ENCODE measurements around the gene JPH4.
"Not testable (repeated sequence)": the region's sequence is repeated elsewhere in the genome, so short reads cannot be mapped to it uniquely, and the experiment has no call there.

JPH4 gene

DNA sequence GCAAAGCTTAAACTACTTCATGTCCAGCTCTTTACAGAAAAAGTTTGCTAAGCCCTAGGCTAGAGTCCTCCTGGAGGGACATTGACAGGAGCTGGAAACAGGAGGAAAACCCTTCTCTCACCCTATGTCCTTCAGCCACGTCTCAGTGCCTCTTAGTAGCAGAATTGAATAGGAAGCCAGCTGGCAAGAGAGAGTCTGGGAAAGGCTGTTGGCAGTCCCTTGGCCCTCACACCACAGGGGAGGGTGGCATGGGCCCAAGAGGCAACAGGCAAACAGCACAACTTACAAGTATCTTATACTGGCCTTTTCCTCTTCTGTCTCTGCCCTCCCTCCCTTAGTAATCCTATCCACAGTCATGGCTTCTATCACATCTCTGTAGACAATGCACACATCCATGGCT, 29.9 kb upstream of the JPH4 start:
- DNase-seq = no peak

DNA sequence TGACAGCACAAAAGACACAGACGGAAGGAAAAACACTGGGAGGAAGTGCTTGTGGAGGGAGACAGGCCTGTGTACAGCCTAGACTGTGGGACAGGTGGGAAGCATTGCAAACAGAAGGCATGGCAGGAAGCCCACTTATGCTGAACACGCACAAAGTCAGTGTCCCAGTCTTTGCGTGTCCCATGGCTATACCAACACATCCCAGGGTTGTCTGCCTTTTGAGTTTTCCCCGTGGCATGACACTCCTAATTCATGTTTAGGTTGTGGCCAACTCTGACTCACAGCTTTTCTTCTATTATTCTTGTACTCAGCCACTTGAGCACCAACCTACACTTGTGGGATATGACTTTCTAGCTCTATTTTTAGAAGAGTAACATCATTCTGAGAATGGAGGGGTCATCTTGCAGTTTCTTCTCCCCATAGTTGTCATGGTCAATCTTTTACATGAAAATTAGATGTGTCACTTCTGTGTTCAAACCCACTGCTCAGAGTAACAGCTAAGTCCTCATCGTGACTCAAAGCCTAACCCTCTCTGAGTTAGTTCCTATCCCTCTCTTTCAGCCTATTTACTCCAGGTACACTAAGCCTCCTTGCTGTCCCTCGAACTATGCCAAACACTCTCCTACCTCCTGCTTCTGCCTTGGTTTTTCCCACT, 27.5 kb upstream of the JPH4 start:
- DNase-seq = no peak

DNA sequence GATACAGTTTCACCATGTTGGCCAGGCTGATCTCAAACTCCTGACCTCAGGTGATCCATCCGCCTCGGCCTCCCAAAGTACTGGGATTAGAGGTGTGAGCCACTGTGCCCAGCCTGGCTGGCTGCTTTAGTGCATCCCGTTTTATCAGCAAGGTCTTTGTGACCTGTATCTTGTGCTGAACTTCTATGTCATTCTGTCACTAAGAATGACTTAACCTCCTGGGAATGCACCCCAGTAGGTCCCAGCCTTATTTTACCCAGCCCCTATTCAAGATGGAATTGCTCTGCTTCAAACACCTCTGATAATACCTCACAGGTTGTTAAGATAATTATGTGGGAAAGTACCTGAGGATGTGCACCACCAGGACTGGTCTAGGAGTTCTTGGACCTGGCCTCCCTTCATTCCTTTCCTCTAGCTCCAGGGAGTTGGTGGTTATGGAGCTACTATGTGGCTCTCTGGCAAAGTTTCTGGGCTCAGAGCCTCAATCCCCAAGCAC, 26.1 kb upstream of the JPH4 start:
- DNase-seq = no peak

DNA sequence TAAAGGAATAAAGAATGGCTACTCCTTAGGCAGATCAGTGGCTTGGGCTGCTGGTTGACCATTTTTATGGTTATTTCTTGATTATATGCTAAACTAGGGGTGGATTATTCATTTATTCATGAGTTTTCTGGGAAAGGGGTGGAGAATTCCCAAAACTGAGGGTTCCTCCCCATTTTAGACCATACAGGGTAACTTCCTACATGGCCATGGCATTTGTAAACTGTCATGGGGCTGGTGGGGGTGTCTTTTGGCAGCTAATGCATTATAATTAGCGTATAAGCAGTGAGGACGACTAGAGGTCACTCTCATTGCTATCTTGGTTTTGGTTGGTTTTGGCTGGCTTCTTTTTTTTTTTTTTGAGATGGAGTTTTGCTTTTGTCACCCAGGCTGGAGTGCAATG, 25.6 kb upstream of the JPH4 start:
- DNase-seq = no peak

DNA sequence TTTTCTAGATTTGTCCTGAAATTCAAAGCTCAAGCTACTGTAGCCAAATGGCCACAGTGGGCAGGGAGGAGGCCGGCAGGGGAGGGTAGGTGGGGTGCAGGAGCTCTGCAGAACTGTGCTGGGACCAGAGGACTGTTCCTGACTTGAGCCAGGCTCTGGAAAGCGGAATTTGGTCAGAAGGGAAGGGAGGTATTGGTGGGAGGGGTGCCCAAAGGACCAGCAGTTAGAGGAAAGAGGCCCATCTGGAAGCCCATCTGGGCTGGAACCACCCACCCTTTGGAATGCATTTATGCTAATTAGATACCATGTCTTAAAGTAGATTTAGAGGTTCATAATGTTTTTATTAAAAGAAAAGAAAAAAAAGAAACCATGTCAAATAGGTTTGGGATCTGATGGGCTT, 24.5 kb upstream of the JPH4 start:
- DNase-seq = no peak

DNA sequence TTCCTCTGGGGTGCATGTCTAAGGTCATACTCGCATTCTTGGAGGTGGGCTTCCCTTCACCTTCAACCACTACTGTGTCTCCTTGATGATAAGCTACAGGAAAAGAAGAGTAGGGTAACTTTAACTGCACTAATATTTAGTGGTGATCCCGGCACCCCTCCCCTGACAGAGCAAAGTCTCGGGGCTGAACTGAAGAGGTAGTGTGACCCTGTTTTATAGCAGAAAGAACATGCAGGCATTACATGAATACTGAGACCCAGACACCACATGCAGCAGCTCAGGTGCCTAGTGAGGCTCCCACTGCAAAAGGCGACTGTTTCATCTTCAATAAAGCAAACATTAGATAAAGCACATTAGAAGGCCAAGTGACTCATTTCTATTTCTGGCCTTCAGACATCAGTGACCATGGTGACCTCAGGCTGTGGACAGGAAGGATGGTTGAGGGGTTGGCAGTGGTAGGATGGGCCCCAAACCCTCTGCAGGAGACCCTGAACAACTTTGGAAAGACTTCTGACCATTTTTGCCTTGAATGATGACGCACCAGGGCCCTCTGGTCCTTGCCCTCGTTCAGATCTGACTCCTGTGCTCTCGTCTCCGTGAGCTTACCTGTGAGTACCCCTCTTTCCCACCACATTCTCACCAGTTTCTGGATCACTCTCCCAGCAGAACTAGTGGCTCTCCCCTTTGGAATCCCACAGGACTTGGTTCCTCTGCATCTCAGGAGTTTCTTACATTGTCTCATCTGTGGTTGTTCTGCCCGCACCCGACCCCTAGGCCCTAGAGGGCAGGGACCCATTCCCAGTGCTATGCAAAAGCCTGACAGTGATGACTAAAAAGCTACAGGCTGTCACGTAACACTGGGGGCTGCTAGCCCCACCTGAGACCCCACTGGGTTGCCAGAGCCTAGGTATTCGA, 23.8 kb upstream of the JPH4 start:
- DNase-seq = no peak

DNA sequence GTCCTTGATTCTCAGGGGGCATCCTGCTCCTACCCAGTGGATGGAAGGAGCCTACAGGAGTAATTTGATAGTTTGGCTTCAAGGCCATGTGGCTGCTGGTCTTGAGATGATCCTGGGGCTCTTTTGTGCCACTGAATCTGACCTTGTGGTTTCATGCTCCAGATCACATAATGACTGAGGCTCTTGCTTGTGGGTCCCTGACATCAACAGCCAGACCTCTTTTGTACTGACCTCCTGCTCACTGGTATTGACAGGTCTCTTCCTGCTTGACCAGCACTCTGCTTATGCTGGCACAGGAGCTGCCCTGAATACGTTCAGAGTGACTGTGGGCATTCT, 23.2 kb upstream of the JPH4 start:
- DNase-seq = no peak

DNA sequence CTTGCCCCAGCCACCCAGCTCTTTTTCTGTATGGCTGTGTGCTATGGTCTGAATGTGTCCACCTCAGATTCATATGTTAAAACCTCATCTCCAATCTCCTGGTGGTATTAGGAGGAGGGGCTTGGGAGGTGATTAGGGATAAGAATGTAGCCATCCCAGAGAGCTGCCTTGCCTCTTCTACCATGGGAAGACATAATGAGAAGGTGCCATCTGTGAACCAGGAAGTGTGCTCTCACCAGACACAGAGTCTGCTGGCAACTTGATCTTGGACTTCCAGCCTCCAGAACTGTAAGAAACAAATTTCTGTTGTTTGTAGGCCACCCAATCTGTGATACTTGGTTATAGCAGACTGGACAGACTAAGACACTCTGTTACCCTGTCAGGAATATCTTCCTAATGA, 22.8 kb upstream of the JPH4 start:
- no peak for DNase-seq

DNA sequence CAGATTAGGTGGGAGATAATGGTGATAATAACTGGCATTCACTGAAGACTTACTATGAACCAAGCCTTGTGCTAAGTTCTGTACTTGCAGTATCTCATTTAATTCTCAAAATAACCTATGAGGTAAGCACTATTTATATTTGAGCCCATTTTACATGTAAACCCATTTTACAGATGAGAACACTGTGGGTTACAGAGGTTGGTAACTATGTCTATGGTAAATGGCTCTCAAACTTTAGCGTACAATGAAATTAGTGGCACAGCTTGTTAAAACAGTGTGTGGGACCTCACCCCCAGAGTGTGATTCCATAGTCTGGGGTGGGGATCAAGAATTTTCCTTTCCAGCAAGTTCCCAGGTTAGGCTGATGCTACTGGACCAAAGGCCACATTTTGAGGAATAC, 22.2 kb upstream of the JPH4 start:
- no peak for DNase-seq

DNA sequence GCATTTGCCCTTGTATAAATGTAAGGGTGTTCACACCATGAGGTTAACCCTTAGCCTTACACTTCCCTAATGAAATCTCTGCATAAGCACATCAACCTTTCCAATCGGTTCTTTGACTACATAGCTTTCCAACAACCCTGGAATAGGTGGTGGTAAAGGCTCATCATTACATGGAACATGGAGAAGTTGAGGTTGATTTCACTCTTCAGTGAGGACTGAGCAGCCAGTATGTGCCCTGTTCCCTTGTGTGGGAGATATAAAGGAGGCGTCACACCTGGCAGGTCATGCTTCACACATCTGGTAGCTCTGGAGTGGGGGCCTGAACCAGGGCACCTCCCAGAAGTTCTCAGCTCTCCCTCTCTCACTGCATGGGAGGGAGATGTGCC, 21.7 kb upstream of the JPH4 start:
- DNase-seq = no peak

DNA sequence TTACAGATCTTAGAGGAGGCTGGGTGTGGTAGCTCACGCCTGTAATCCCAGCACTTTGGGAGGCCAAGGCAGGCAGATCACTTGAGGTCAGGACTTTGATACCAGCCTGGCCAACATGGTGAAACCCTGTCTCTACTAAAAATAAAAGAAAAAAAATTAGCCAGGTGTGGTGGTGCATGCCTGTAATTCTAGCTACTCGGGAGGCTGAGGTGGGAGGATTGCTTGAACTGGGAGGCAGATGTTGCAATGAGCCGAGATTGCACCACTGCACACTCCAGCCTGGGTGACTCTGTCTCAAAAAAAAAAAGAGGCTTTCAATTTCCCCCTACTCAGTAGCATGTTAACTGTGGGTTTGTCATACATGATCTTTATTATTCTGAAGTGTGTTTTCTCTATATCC, 15.6 kb upstream of the JPH4 start:
- not testable (repeated sequence) for DNase-seq

DNA sequence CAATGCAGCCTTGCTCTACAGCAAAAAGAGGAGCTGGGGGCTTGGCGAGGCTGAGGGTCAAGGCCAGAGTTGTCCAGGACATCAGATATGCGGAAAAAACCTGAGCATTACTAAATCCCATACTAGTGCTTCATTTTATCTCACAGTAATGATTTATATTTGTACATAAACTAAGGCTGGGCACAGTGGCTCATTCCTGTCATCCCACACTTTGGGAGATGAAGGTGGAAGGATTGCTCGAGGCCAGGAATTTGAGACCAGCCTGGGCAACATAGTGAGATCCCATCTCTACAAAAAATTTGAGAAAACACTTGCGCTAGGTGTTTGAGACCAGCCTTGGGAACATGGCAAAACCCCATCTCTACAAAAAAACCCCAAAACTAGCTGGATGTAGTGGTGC, 11.6 kb upstream of the JPH4 start:
- DNase-seq = no peak

DNA sequence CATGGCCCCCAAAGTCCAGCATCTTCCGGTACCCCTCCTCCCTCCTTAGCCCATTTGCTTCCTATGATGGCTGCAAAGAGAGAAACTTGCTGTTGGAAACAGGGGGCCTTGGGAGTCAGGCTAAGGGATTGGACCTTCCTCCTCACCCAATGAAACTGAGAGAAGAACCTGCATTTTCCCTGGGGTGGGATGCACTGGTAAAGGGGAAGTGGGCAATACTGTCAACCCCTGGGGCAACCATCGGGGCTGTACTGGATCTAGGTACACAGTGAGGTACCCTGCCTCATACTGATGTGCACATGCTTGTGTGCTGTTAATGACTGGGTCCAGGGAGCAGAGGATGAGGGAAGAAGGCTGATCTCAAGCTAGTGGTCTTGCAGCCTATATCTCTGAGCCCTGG, 11.0 kb upstream of the JPH4 start:
- no peak for DNase-seq

DNA sequence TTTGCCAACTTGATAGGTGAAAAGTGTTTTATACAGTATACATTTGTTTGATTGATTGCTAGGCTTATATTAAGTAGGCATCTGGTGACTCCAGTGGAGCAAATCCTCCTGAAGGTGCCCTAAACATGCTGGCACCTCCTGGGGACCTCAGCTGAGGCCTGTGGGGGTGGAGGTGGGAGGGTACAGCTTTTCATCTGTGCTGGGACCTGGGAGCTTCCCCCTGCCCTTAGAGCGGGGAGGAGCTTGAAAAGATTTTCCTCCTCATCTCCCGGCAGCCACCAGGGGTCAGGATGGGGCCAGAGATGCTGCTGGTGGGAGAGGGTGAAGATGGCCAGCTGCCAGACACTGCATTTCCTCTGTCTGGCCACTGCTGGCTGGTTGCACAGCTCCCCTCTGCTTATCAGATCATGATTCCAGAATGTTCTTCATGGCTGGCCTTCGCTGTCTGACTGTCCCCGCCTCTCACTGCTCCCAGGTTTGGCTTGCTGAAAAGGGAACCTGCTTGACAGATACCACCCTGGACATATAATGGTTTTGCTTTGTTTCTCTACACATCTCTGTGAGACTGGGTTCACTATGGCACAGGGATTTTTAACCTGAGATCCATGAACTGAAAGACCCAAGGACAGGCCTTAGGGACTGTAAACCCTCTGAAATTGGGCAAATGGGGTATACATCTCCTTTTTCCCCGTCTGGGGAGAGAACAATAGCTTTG, 10.5 kb upstream of the JPH4 start:
- peak; percentile 74 for DNase-seq

DNA sequence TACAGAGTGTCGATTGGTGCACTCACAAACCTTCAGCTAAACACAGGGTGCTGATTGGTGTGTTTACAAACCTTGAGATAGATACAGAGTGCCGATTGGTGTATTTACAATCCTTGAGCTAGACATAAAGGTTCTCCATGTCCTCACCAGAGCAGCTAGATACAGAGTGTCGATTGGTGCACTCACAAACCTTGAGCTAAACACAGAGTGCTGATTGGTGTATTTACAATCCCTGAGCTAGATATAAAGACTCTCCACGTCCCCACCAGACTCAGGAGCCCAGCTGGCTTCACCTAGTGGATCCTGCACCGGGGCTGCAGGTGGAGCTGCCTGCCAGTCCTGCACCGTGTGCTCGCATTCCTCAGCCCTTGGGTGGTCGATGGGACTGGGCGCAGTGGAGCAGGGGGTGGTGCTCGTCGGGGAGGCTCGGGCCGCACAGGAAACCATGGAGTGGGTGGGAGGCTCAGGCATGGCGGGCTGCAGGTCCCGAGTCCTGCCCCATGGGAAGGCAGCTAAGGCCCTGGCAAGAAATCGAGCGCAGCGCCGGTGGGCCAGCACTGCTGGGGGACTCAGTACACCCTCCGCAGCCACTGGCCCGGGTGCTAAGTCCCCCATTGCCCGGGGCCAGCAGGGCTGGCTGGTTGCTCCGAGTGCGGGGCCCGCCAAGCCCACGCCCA, 6.1 kb upstream of the JPH4 start:
- not testable (repeated sequence) for DNase-seq

DNA sequence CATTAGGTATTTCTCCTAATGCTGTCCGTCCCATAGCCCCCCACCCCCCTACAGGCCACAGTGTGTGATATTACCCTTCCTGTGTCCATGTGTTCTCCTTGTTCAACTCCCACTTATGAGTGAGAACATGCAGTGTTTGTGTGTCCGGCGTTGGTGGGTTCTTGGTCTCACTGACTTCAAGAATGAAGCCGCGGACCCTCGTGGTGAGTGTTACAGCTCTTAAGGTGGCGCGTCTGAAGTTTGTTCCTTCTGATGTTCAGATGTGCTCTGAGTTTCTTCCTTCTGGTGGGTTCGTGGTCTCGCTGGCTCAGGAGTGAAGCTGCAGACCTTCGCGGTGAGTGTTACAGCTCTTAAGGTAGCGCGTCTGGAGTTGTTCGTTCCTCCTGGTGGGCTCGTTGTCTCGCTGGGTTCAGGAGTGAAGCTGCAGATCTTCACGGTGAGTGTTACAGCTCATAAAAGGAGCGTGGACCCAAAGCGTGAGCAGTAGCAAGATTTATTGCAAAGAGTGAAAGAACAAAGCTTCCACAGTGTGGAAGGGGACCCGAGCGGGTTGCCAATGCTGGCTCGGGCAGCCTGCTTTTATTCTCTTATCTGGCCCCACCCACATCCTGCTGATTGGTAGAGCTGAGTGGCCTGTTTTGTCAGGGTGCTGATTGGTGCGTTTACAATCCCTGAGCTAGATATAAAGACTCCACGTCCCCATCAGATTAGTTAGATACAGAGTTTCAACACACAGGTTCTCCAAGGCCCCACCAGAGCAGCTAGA, 5.4 kb upstream of the JPH4 start:
- DNase-seq = not testable (repeated sequence)

DNA sequence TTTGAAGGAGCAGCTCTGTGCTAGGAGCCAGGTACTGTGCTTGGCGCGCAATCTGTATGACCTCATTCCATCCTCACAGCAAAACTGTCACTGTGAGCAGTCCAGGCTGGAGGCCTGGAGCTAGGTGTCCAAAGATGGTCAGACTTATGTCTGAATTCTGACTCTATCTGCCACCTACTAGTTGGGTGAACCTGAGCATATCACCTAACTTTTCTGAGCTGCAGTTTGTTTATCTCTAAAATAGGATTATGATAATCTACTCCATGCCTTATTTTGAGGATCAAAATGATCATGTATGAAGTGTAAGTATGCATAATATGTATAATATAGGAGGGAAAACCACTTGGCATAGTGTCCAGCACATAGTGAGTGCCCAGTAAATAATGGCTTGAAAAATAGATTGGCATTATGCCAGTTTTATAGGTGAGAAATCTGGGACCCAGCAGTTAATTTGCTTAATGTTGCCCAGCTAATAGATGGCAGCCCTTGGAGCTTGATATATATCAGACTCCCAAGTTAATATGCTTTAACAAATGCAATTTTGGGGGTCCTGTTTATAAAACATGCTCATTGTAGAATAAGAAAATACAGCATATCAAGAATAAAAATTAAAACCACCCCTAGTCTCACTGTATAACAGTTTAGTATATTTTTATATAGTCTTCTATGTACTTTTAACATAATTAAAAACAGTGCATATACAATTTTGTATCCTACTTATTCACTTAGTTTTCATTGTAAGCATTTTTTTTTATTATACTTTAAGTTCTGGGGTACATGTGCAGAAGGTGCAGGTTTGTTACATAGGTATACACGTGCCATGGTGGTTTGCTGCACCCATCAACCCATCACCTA, 4.5 kb upstream of the JPH4 start:
- DNase-seq = no peak

DNA sequence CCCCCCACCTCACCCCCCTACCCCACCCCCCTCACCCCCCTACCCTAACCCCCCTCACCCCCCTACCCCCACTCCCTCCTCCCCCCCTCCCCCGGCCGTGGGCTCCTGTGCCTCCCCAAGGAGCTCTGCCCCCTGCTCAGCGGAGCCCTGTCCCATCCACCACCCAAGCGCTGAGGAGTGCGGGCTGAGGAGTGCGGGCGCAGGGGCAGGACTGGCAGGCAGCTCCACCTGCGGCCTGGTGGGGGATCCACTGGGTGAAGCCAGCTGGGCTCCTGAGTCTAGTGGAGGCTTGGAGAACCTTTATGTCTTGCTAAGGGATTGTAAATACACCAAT, 2.3 kb upstream of the JPH4 start:
- no peak for DNase-seq

DNA sequence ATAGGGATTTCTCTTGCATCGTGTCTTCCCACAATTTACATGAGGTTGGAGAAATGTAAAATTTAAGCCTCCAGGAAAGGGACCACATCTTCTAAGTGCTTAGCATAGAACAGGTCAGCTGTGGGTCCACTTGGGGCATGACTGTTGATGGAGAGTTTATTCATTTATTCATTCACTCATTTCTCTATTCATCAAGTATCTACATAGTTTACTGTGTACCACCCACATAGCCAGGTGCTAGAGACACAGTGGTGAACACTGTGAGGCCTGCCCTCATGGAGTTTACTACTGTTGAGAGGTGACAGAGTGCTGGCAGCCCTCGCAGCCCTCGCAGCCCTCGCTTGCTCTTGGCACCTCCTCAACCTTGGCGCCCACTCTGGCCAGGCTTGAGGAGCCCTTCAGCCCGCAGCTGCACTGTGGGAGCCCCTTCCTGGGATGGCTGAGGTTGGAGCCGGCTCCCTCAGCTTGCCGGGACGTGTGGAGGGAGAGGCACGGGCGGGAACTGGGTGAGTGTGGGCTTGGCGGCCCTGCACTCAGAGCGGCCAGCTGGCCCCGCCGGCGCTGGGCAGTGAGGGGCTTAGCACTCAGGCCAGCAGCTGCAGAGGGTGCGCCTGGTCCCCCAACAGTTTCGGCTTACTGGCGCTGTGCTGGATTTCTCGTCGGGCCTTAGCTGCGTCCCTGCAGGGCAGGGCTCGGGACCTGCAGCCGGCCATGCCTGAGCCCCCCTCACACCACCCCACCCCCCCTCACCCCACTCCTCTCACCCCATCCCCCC, 1.7 kb upstream of the JPH4 start:
- no peak for DNase-seq

DNA sequence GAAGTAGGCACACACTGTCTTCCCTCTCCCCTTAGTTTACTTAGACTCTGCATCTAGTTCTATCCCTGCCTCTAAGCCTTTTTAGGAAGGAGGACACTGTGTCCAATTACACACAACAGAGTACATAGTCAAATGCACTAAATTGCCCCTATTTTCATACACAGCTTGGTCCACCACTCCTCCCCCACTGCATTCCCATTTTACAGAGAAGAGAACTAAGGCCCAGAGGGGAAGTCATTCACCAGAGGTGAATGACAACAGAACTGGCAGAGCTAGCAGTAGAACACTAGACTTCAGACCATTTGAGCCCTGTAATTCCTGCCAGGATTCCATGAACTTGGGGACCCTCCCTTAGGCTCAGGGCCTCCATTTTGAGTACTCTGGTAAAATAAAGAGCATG, 1.1 kb upstream of the JPH4 start:
- no peak for DNase-seq

DNA sequence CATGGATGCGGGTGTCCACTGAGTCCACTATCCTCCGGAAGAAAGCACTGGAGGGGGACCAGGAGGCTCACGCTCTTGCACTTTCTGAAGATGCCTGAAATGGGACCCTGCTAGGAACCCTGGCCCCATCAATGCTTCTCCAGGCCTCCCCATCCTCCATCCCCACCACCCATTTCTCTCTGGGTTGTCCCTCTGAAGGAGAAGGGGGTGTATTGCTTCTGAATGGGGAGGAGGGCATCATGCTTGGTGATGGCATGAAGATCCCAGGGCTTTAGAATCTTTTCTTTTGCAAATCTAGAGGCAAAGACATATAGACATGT, 681 bp upstream of the JPH4 start:
- no peak for DNase-seq

Data from NCI-H226 (cell line).